Lung (tissue), 12 donors: ENCODE data around the gene MBD3. TPM values are rescaled to one million over a fixed set of nuclear protein-coding genes. Genes with fewer than 3 reads are reported as not detected.

Source experiments
- ATAC-seq: fragments of 200-7000 bp; cut with Tn5 transposase; one replicate; pipeline ENCODE4 v1.9.1; 2020; ENCODE audit warnings: moderate number of reproducible peaks; ENCODE audit not compliant: insufficient read depth, low FRiP score
- DNase-seq, 3 donors: peaks; one replicate each; pipeline ENCODE4 v3.0.0-alpha.2; 2013 to 2017
- H3K27ac ChIP-seq, 2 donors: one replicate each; pipeline ENCODE4 v1.5.1; 2013; ENCODE audit warnings: mild to moderate bottlenecking in 2 of 2, moderate library complexity in 2 of 2, control low read depth in 1 of 2, inconsistent platforms in 1 of 2, low read depth in 1 of 2, low read length in 1 of 2
- H3K27me3 ChIP-seq, 3 donors: one replicate each; pipeline ENCODE4 v1.5.1; 2013; ENCODE audit warnings: low read length in 2 of 3; ENCODE audit not compliant: control insufficient read depth in 3 of 3, insufficient read depth in 3 of 3
- H3K36me3 ChIP-seq, 4 donors: one replicate each; pipeline ENCODE4 v1.5.1; 2013; ENCODE audit warnings: low read length in 4 of 4, mild to moderate bottlenecking in 1 of 4, moderate library complexity in 1 of 4; ENCODE audit not compliant: control insufficient read depth in 4 of 4, insufficient read depth in 4 of 4
- H3K4me1 ChIP-seq, 5 donors: one replicate each; pipeline ENCODE4 v1.5.1; 2013; ENCODE audit warnings: low read length in 5 of 5, mild to moderate bottlenecking in 2 of 5, moderate library complexity in 1 of 5; ENCODE audit not compliant: control insufficient read depth in 5 of 5, insufficient read depth in 5 of 5
- H3K4me3 ChIP-seq: one replicate; pipeline ENCODE4 v1.5.1; 2013; ENCODE audit warnings: mild to moderate bottlenecking, control low read depth, moderate library complexity
- H3K9ac ChIP-seq, 2 donors: one replicate each; pipeline ENCODE4 v1.5.1; 2013; ENCODE audit warnings: low read length in 2 of 2, control low read depth in 1 of 2; ENCODE audit not compliant: insufficient read depth in 1 of 2
- H3K9me3 ChIP-seq, 4 donors: one replicate each; pipeline ENCODE4 v1.5.1; 2013; ENCODE audit warnings: low read length in 3 of 4, mild to moderate bottlenecking in 1 of 4, moderate library complexity in 1 of 4; ENCODE audit not compliant: control insufficient read depth in 4 of 4, insufficient read depth in 3 of 4
- WGBS, 2 donors: extraction: QIAGEN DNeasy Blood & Tissue Kit; methylation state at CpG; one replicate each; pipeline ENCODE4 v1.1.7; 2013; 5-methylcytosine and 5-hydroxymethylcytosine counted together
- polyA plus RNA-seq, 2 donors: library from polyadenylated mRNA; stranded (reverse); fragments of 200-250 nt; gene quantifications; one replicate each; pipeline ENCODE4 v1.2.1, GENCODE V29; 2013
- total RNA-seq, 2 donors: library from RNA; depleted of rRNA in 1 of 2; stranded (reverse); fragments of >200 nt in 1 of 2; gene quantifications; one replicate each; pipeline ENCODE4 v1.2.1, GENCODE V29; 2014 to 2021
- TF ChIP-seq, protein P1 (sequence below): IDR thresholded peaks from 2 replicates; pipeline ENCODE4 v1.5.1; 2012; ENCODE audit warnings: mild to moderate bottlenecking; ENCODE audit errors: control extremely low read depth, extremely low read depth
- donor health status: control.
- donor health status: control.
- donor health status: Bipolar disorder and iron deficiency.
- donor health status: healthy.
- donor health status: DM: yes; HTN: yes; CAD: no.

MBD3 gene
- total and polyA plus RNA-seq, 4 donors = 48.1 to 129 (median 88.7) TPM

DNA sequence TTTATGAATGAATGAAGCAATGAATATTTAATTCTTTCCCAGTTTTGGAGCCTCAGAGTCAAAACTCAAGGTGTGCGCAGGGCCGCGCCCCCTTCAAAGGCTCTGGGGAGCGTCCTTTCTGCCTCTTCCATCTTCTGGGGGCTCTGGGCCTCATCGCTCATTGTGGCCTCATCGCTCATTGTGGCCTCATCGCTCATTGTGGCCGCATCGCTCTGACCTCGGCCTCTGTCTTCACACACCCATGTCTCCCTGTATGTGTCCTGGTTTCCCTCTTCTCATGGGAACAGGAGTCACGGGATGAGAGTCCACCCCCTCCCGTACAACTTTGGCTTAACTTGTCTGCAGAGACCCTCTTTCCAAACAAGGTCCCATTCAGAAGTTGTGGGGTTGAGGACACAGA is 21.3 kb downstream of the MBD3 start:
- Histone ChIP-seq H3K9me3 (no peaks in the 10 kb centered on the region), H3K4me3 (no peak overlapping the region), H3K9ac (no peak overlapping the region), H3K27ac (no peak overlapping the region), H3K36me3 (peaks cover 0 to 4% (median 0%) of the 10 kb centered on the region in 4 donors), H3K27me3 (no peaks in the 10 kb centered on the region), H3K4me1 (peaks cover 0 to 5% (median 0%) of the 10 kb centered on the region in 5 donors)
- TF ChIP-seq, protein P1, sequence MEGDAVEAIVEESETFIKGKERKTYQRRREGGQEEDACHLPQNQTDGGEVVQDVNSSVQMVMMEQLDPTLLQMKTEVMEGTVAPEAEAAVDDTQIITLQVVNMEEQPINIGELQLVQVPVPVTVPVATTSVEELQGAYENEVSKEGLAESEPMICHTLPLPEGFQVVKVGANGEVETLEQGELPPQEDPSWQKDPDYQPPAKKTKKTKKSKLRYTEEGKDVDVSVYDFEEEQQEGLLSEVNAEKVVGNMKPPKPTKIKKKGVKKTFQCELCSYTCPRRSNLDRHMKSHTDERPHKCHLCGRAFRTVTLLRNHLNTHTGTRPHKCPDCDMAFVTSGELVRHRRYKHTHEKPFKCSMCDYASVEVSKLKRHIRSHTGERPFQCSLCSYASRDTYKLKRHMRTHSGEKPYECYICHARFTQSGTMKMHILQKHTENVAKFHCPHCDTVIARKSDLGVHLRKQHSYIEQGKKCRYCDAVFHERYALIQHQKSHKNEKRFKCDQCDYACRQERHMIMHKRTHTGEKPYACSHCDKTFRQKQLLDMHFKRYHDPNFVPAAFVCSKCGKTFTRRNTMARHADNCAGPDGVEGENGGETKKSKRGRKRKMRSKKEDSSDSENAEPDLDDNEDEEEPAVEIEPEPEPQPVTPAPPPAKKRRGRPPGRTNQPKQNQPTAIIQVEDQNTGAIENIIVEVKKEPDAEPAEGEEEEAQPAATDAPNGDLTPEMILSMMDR = no peak
- 94% methylated on average over 12 of the region's 12 CpGs for WGBS, 2 donors
- DNase-seq (no peak), ATAC-seq (no peak)

DNA sequence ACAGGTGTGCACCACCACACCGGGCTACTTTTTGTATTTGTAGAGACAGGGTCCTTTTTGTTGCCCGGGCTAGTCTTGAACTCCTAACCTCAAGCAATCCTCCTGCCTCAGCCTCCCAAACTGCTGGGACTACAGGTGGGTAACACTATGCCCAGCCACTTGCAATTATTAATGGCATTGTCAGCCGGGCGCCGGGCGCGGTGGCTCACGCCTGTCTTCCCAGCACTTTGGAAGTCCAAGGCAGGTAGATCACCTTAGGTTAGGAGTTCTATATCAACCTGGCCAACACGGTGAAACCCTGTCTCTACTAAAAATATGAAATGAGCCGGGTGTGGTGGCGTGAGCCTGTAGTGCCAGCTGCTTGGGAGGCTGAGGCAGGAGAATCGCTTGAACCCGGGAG is 21.8 kb downstream of the MBD3 start:
- peaks cover 0 to 10% (median 0%) of the 10 kb centered on the region in 5 donors for H3K4me1 ChIP-seq
- DNase-seq = no peak
- WGBS, 2 donors = 95% methylated on average over 13 of the region's 13 CpGs
- no peaks in the 10 kb centered on the region for H3K9me3 ChIP-seq
- H3K4me3 ChIP-seq = no peak overlapping the region
- no peak overlapping the region for H3K9ac ChIP-seq
- no peaks in the 10 kb centered on the region for H3K36me3 ChIP-seq
- ATAC-seq = no peak
- no peaks in the 10 kb centered on the region for H3K27me3 ChIP-seq
- no peak overlapping the region for H3K27ac ChIP-seq
- TF ChIP-seq, protein P1 = no peak

DNA sequence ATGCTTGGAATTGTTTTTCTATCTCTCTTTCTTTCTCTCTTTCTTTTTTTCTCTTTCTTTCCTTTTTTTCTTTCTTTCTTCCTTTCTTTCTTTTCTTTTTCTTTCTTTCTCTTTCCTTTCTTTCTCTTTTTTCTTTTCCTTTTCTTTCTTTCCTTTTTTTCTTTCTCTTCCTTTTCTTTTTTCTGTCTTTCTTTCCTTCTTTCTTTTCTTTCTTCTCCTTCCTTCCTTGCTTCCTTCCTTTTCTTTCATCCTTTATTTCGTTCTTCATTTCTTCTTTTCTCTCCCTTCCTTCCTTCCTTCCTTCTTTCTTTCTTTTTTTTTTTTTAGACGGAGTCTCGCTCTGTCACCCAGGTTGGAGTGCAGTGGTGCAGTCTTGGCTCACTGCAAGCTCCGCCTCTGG is 22.7 kb downstream of the MBD3 start:
- Histone ChIP-seq H3K9me3 (no peaks in the 10 kb centered on the region), H3K9ac (no peak overlapping the region), H3K27me3 (no peaks in the 10 kb centered on the region), H3K36me3 (peaks cover 0 to 4% (median under 1%) of the 10 kb centered on the region in 4 donors), H3K4me3 (no peak overlapping the region), H3K27ac (no peak overlapping the region), H3K4me1 (peaks cover 0 to 12% (median 0%) of the 10 kb centered on the region in 5 donors)
- WGBS, 2 donors = 61 to 73% methylated on average over 4 of the region's 4 CpGs
- ATAC-seq = no peak
- DNase-seq = no peak
- TF ChIP-seq, protein P1 = no peak
